ENCODE results near the gene LCE1A. TPM values are rescaled to one million over a fixed set of nuclear protein-coding genes. Genes with fewer than 3 reads are reported as not detected.
A peak's percentile ranks its signal among the peaks of the same experiment; 100 is the strongest.

The LCE1A gene
- not detected for total RNA-seq (ENCODE audit: insufficient read depth, low replicate concordance)

- no peak for DNase-seq (ENCODE audit: low spot score)
These were observed at the start of gene LCE1A for GRCh38 chr1:152827173-152827572. Gene LCE1A (plus strand): TSS chr1:152827473. CDS start chr1:152827473, 0 bp downstream.

- DNase-seq (ENCODE audit: low spot score): no peak
These were observed 49.6 kb upstream of the LCE1A start for GRCh38 chr1:152777510-152778137.

GRCh38 chr1:152783095-152783494 is 44.2 kb upstream of the LCE1A start:
- DNase-seq (ENCODE audit: low spot score): no peak

- no peak for DNase-seq (ENCODE audit: low spot score)
These were observed 41.2 kb upstream of the LCE1A start, which contains the start of gene LCE1E for GRCh38 chr1:152786077-152786476. Gene LCE1E (plus strand): TSS chr1:152786257. CDS start chr1:152787300, 1,043 bp downstream.

- DNase-seq (ENCODE audit: low spot score): no peak
These were observed 31.6 kb upstream of the LCE1A start for GRCh38 chr1:152795686-152796085.

- DNase-seq (ENCODE audit: low spot score): no peak
These were observed 30.9 kb upstream of the LCE1A start, which contains the start of gene LCE1D for GRCh38 chr1:152796421-152796820. Gene LCE1D (plus strand): TSS chr1:152796721. CDS start chr1:152797795, 1,074 bp downstream.

- no peak for DNase-seq (ENCODE audit: low spot score)
These were observed 25.9 kb upstream of the LCE1A start for GRCh38 chr1:152801333-152801732.

GRCh38 chr1:152806576-152806975 is 20.7 kb upstream of the LCE1A start, which contains the start of gene LCE1C:
Gene LCE1C (minus strand): TSS chr1:152806651. CDS start chr1:152805478, 1,173 bp downstream.
- DNase-seq (ENCODE audit: low spot score): no peak

GRCh38 chr1:152811050-152811449 is 16.2 kb upstream of the LCE1A start:
- no peak for DNase-seq (ENCODE audit: low spot score)

GRCh38 chr1:152811671-152812070 is 15.6 kb upstream of the LCE1A start, which contains the start of gene LCE1B:
Gene LCE1B (plus strand): TSS chr1:152811971. CDS start chr1:152812447, 476 bp downstream.
- DNase-seq (ENCODE audit: low spot score): no peak

GRCh38 chr1:152817309-152817708 is 10.0 kb upstream of the LCE1A start:
- no peak for DNase-seq (ENCODE audit: low spot score)

GRCh38 chr1:152823294-152823693 is 4.0 kb upstream of the LCE1A start:
- DNase-seq (ENCODE audit: low spot score): no peak

GRCh38 chr1:152824964-152825363 is 2.3 kb upstream of the LCE1A start:
- DNase-seq (ENCODE audit: low spot score): no peak

- no peak for DNase-seq (ENCODE audit: low spot score)
These were observed 9.6 kb downstream of the LCE1A start for GRCh38 chr1:152836870-152837269.

GRCh38 chr1:152842556-152842955 is 15.3 kb downstream of the LCE1A start, which contains the start of gene LCE6A:
Gene LCE6A (plus strand): TSS chr1:152842856. CDS start chr1:152843521, 665 bp downstream.
- no peak for DNase-seq (ENCODE audit: low spot score)

GRCh38 chr1:152855661-152856060 is 28.4 kb downstream of the LCE1A start:
- no peak for DNase-seq (ENCODE audit: low spot score)

- peak; percentile 3 for DNase-seq (ENCODE audit: low spot score)
These were observed 30.8 kb downstream of the LCE1A start for GRCh38 chr1:152858062-152858461.

GRCh38 chr1:152859696-152860095 is 32.4 kb downstream of the LCE1A start, which contains the start of gene LCE7A:
Gene LCE7A (plus strand): TSS chr1:152859996. CDS start chr1:152860698, 702 bp downstream.
- DNase-seq (ENCODE audit: low spot score): no peak

GRCh38 chr1:152860129-152860528 is 32.9 kb downstream of the LCE1A start:
- no peak for DNase-seq (ENCODE audit: low spot score)

- no peak for DNase-seq (ENCODE audit: low spot score)
These were observed 34.1 kb downstream of the LCE1A start for GRCh38 chr1:152861374-152861773.

GRCh38 chr1:152864443-152864842 is 37.2 kb downstream of the LCE1A start:
- DNase-seq (ENCODE audit: low spot score): no peak

- no peak for DNase-seq (ENCODE audit: low spot score)
These were observed 39.0 kb downstream of the LCE1A start for GRCh38 chr1:152866321-152866720.

GRCh38 chr1:152869808-152870419 is 42.6 kb downstream of the LCE1A start:
- peak; percentile 66 for DNase-seq (ENCODE audit: low spot score)
